Large intestine (tissue), 3 donors: ENCODE data around the gene WNT11. TPM values are rescaled to one million over a fixed set of nuclear protein-coding genes. Genes with fewer than 3 reads are reported as not detected.

ENCODE experiments used
- DNase-seq, 2 donors: peaks; one replicate each; pipeline versions ENCODE4 v3.0.0 to v3.0.0-alpha.2; 2013
- H3K27ac ChIP-seq: one replicate; pipeline ENCODE4 v1.5.1; 2013; ENCODE audit warnings: low read length
- H3K27me3 ChIP-seq: 2 replicates; pipeline ENCODE4 v1.6.1; 2013; ENCODE audit warnings: low read length; ENCODE audit not compliant: control insufficient read depth, insufficient read depth
- H3K36me3 ChIP-seq: 2 replicates; pipeline ENCODE4 v1.6.1; 2013; ENCODE audit warnings: low read length; ENCODE audit not compliant: control insufficient read depth, insufficient read depth
- H3K4me1 ChIP-seq: one replicate; pipeline ENCODE4 v1.6.1; 2013; ENCODE audit warnings: low read length; ENCODE audit not compliant: control insufficient read depth, insufficient read depth
- H3K4me3 ChIP-seq: one replicate; pipeline ENCODE4 v1.5.1; 2013; ENCODE audit warnings: low read length
- H3K9me3 ChIP-seq: one replicate; pipeline ENCODE4 v1.6.1; 2013; ENCODE audit warnings: mild to moderate bottlenecking, low read depth, low read length, moderate library complexity; ENCODE audit not compliant: control insufficient read depth
- WGBS: methylation state at CpG from one replicate; pipeline ENCODE4 v1.1.5; 2013; ENCODE audit warnings: low lambda C conversion rate; ENCODE audit not compliant: insufficient coverage; 5-methylcytosine and 5-hydroxymethylcytosine counted together
- polyA plus RNA-seq: library from polyadenylated mRNA; unstranded; fragments of 120-200 nt; gene quantifications from one replicate; pipeline ENCODE4 v1.2.1, GENCODE V29; 2013

The WNT11 gene
- polyA plus RNA-seq, 1 donor, result 14.4 TPM

DNA sequence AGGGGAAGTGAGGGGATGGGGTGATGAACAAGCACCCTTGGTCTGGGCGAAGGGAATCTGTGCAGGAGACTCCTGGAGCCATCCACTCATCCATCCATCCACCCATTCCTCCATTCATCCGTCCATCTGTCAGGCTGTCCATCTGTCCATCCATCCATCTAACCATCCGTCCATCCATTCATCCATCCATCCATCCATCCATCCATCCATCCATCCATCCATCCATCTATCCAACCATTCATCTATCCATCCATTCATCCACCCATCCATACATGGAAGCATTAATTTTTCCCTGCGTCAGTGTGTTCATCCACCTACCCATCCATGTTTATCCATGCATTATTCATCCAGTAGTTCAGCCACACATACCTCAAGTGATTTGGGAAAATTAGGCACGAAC, 32.0 kb downstream of the WNT11 start:
- H3K4me3 ChIP-seq, result no peak overlapping the region
- no peaks in the 10 kb centered on the region for H3K4me1 ChIP-seq
- no peak overlapping the region for H3K27ac ChIP-seq
- no peaks in the 10 kb centered on the region for H3K27me3 ChIP-seq
- 100% methylated on average over 2 of the region's 5 CpGs for WGBS
- DNase-seq, result no peak
- H3K36me3 ChIP-seq, result no peaks in the 10 kb centered on the region
- no peaks in the 10 kb centered on the region for H3K9me3 ChIP-seq

DNA sequence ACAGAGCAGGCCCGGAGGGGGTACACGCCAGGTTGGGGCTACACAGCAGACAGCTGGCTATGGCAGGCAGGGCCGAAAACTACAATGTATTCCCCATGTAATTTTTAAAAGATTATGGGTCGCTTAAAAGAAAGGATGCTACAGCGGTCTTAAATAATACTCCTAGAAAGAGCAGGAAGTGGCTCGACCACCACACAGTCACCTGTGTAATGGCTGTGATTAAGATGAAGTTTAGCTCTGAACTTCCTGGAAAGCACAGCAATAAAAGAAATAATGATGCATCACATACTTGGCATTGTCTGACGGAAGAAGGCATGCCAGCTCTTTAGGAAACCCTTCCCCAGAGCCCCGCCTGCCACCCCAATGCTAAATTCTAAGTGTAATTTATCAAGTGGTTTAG, 32.6 kb downstream of the WNT11 start:
- 92% methylated on average over 2 of the region's 8 CpGs for WGBS
- Histone ChIP-seq H3K27ac (no peak overlapping the region), H3K36me3 (no peaks in the 10 kb centered on the region), H3K4me3 (no peak overlapping the region), H3K27me3 (no peaks in the 10 kb centered on the region), H3K9me3 (no peaks in the 10 kb centered on the region), H3K4me1 (no peaks in the 10 kb centered on the region)
- no peak for DNase-seq

DNA sequence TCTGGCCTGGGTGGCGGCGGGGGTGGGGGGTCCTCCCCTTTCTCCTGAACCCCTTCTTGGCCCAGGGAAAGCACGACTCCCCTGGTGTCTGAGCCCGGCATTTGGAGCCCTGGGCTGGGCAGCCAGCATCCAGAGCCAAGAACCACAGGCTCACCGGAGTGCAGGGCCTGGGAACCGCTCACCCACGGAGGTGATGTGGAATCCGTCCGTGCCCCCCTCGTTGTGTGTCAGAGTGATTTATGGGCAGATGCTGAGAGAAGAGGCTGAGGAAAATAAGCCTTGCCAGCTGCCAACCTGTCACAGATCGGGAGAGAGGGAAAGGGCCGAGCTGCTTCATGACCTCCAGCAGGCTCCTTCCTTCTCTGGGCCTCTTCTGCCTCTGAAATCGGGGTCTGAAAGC, 33.7 kb downstream of the WNT11 start:
- H3K36me3 ChIP-seq, result no peaks in the 10 kb centered on the region
- no peaks in the 10 kb centered on the region for H3K4me1 ChIP-seq
- H3K27me3 ChIP-seq, result no peaks in the 10 kb centered on the region
- H3K9me3 ChIP-seq, result no peaks in the 10 kb centered on the region
- H3K4me3 ChIP-seq, result no peak overlapping the region
- WGBS, result no CpG with 5 or more reads among the region's 13 CpGs
- no peak for DNase-seq
- no peak overlapping the region for H3K27ac ChIP-seq

DNA sequence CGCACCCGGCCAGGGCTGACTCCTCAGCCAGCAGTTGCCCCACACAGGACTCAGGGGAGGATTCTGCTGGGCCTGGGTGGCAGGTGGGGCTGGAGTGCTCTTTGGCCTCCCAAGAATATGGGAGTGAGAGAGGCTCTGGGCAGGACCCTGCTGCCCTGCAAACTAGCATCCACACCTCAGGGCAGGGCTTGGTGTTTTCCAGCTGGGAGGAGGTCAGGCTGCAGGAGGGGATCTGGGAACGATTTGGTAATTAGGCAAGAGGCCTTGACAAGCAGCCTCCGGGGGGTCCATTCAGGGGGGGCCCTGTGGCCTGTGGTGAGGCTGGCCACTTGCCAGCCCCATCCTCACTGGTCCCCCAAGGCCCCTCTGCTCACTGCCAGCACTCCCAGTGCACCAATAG, 35.8 kb downstream of the WNT11 start:
- no peak overlapping the region for H3K27ac ChIP-seq

DNA sequence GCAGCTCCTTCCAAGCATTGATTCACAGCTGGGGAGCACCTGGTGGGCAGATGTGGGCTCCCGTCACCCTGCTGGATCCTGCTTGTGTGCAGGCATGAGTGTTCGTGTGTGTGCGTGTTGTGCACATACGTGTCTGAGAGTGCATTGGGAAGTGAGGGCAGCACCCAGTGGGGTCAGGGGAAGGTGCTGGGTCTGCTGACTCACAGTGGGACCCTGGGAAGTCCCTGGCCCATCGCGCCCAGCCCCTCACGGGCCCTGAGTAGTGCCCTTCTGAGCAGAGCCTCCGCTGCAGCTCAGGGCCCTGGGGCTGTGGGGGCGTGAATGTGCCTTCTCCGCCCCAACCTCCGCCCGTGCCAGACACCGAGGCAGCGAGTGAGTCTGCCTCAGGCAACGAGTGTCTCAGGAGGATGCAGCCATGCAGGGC, 36.8 kb downstream of the WNT11 start:
- no peak overlapping the region for H3K4me3 ChIP-seq
- H3K27ac ChIP-seq, result no peak overlapping the region
- no peaks in the 10 kb centered on the region for H3K27me3 ChIP-seq
- no peaks in the 10 kb centered on the region for H3K4me1 ChIP-seq
- no peaks in the 10 kb centered on the region for H3K36me3 ChIP-seq
- WGBS, result no CpG with 5 or more reads among the region's 15 CpGs
- no peaks in the 10 kb centered on the region for H3K9me3 ChIP-seq
- no peak for DNase-seq

More for the DNA sequence above, 35.8 kb downstream of the WNT11 start:
- no peak for DNase-seq
- Histone ChIP-seq H3K4me3 (no peak overlapping the region), H3K9me3 (no peaks in the 10 kb centered on the region), H3K36me3 (no peaks in the 10 kb centered on the region), H3K4me1 (no peaks in the 10 kb centered on the region), H3K27me3 (no peaks in the 10 kb centered on the region)
- no CpG with 5 or more reads among the region's 4 CpGs for WGBS

DNA sequence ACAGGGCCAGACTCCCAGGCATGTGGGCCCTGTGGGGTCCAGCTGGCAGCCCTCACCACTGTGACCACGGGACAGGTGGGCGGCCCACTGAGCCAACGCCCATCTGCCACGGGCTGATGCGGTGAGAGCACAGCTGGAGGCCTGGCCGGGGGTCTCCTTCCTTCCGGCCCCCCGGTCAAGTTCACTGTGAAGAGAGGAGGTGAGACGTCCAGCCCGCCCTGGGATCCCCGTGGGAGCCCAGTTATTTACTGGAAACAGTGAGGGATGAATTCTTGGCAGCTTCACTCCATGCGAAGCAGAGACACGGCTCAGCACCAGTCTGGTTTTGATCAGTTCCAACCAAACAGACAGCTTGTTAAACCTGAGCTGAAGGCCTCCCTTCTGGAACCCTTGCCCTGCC, 38.7 kb downstream of the WNT11 start:
- no CpG with 5 or more reads among the region's 13 CpGs for WGBS
- Histone ChIP-seq H3K4me3 (no peak overlapping the region), H3K27ac (no peak overlapping the region), H3K36me3 (no peaks in the 10 kb centered on the region), H3K9me3 (no peaks in the 10 kb centered on the region), H3K27me3 (no peaks in the 10 kb centered on the region), H3K4me1 (no peaks in the 10 kb centered on the region)
- DNase-seq, result no peak

DNA sequence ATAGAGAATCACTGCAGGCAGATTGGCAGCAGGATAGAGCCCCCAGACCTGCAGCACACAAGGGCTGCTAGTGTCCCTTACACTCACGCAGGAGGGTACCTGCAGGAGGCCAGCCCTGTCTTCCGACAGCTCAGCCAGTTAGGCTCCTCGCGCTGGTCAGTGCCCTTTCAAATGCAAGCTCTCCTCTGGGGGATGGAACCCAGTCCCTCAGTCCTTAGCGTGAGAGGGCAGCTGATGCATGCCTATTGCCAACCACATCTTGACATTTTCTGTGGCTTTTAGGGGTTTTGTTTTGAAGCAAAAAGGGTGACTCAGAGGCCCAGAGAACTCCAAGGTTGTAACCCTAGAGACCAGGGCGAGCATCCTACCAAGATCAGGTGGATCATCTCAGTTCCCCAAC, 40.0 kb downstream of the WNT11 start:
- no peak for DNase-seq
- WGBS, result no CpG with 5 or more reads among the region's 6 CpGs
- Histone ChIP-seq H3K9me3 (no peaks in the 10 kb centered on the region), H3K27me3 (no peaks in the 10 kb centered on the region), H3K4me1 (peaks cover 8% of the 10 kb centered on the region), H3K27ac (no peak overlapping the region), H3K4me3 (no peak overlapping the region), H3K36me3 (no peaks in the 10 kb centered on the region)

DNA sequence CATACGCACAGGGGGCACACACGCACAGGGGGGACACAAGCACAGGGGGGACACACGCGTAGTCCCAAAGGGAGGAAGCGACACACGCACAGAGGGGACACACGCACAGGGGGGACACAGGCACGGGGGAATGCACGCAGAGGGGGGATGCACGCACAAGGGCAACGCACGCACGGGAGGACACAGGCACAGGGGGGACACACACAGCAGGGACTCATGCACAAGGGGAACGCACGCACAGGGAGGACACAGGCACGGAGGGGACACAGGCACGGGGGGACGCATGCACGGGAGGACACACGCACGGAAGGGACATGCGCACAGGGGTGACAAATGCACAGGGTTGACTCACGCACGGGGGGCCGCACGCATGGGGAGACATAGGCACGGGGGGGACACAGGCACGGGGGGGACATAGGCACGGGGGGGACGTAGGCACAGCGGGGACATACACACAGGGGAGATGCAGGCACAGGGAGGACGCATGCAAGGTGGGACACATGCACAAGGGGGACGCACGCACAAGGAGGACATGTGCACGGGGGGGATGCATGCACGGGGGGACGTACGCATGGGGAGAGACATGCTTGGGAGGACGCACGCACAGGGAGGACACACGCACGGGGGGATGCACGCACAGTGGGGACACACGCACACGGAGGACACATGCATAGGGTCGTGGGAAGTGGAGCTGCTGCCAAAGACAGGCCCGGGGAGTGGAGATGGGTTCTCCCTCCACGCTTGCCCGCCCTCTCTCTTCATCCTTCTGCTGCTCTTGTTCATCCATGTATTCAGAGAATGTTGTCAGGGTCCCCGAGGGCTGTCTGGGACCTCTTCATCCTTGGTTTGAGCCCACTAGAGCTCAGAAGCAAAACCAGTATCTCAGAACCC, 41.2 kb downstream of the WNT11 start:
- Histone ChIP-seq H3K9me3 (no peaks in the 10 kb centered on the region), H3K36me3 (no peaks in the 10 kb centered on the region), H3K4me1 (peaks cover 9% of the 10 kb centered on the region), H3K27ac (no peak overlapping the region), H3K4me3 (no peak overlapping the region), H3K27me3 (no peaks in the 10 kb centered on the region)
- DNase-seq, result no peak
- no CpG with 5 or more reads among the region's 50 CpGs for WGBS

DNA sequence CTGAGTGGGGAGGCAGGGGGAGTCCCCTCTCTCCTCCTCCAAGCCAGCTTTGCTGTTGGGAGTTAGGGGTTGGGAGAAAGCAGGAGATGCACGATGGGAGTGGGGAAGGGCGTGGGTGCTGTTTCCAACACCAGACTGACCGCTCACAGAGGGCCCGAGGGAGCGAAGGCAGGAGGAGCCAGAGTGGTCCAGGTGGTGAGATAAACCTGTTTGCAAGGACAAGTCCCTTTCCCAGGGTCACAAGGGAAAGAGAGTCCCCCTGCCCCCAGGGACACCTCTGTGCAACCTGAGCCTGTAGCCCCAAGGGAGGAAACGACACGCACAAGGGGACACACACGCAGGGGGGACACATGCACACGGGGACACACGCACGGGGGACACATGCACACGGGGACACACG, 42.2 kb downstream of the WNT11 start:
- H3K9me3 ChIP-seq, result no peaks in the 10 kb centered on the region
- no peak overlapping the region for H3K27ac ChIP-seq
- H3K4me3 ChIP-seq, result no peak overlapping the region
- H3K4me1 ChIP-seq, result peaks cover 9% of the 10 kb centered on the region
- no peaks in the 10 kb centered on the region for H3K36me3 ChIP-seq
- no CpG with 5 or more reads among the region's 13 CpGs for WGBS
- H3K27me3 ChIP-seq, result no peaks in the 10 kb centered on the region
- DNase-seq, result no peak

DNA sequence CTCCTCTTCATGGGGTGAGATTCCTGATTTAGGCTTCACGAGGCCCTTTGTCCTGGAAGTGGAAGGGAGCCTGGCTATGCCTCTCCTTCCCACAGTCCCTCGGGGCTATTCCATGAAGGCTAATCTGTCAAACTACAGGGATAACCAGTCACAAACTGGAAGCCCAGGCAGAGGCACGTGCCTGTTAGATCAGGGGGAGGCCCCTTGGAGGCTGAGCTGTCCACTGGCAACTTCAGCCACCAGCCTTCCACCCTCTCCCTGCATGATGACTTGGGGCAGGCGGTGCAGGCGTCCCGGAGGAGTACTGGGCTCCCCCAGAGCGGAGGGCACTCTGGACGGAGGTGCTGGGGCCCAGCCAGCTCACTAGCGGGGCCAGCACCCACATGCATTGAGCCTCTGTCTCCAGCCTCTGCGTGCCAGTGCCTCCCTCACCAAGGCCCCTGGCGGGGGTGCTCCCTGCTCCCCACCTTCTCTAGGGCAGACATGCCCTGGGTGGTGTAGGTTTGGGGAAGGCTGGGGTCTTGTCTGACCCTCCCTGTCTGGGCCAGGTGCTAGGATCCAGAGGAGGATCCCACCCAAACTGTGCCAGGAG, 42.9 kb downstream of the WNT11 start:
- Histone ChIP-seq H3K9me3 (no peaks in the 10 kb centered on the region), H3K4me3 (no peak overlapping the region), H3K4me1 (peaks cover 9% of the 10 kb centered on the region), H3K27me3 (no peaks in the 10 kb centered on the region), H3K36me3 (no peaks in the 10 kb centered on the region), H3K27ac (no peak overlapping the region)
- no peak for DNase-seq
- no CpG with 5 or more reads among the region's 11 CpGs for WGBS
